ENCODE results near the gene NEU4. TPM values are rescaled to one million over a fixed set of nuclear protein-coding genes. Genes with fewer than 3 reads are reported as not detected.

Gene NEU4
- polyA plus RNA-seq, 1 experiment = not detected

GRCh38 chr2:241852981-241853631, 44.1 kb downstream of the NEU4 start:
- ChIA-PET POLR2A (interaction anchor here (0.6 kb wide), 1 partner anchor 169 kb away, joined by 3 read pairs; no protein-coding TSS in a partner anchor), CTCF (no interaction called here)
- DNase-seq (ENCODE audit: low read depth, low spot score) = no peak
- Histone ChIP-seq H3K9me3 (ENCODE audit: control insufficient read depth, insufficient read depth, low read length) (peaks cover 3% of the 10 kb centered on the region; the same call in 1 of the 2 replicates), H3K4me3 (ENCODE audit: low read depth, low read length) (no peak overlapping the region), H3K27ac (ENCODE audit: low read depth, low read length) (no peak overlapping the region), H3K27me3 (ENCODE audit: control insufficient read depth, insufficient read depth, low read length) (peaks cover 3% of the 10 kb centered on the region)
- TF ChIP-seq CTCF (IDR thresholded peaks at IDR 0.05; ENCODE audit: low read depth, low read length) = no peak

DNA sequence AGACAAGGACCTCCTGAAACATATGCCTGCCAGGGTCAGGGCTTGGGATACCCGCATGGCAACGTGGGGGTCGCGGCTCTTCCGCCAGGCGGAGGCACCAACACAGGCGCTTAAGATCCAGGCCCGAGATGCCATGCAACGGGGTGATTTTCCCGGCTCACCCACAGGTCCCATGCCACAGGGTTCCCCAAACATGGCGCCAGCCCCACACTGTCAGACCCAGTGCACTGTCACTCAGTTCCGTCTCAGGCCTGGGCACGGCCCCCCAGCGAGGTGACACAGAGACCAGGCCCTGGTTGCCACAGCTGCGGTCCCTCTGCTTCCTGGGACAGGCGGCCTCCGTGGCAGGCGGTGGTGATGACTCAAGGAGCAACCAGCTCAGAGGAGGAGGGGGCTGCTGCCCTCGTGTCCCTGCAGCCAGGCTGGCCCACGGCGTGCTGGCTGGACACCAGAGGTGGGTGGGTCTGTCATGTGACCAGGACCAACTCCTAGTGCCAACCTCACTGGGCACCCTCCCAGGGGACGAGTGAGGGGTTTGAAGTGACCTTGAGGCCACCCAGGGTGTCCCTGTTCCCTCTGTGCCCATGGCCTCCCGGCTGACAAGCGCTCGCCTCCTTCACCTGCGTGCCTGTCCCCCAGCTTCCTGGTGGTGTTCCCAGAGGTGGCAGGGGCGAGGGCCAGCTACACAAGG, 44.8 kb downstream of the NEU4 start:
- no peak for TF ChIP-seq CTCF (IDR thresholded peaks at IDR 0.05; ENCODE audit: low read depth, low read length)
- Histone ChIP-seq H3K4me3 (ENCODE audit: low read depth, low read length) (no peak overlapping the region), H3K9me3 (ENCODE audit: control insufficient read depth, insufficient read depth, low read length) (peaks cover 3% of the 10 kb centered on the region; the same call in 1 of the 2 replicates), H3K27me3 (ENCODE audit: control insufficient read depth, insufficient read depth, low read length) (peaks cover 3% of the 10 kb centered on the region), H3K27ac (ENCODE audit: low read depth, low read length) (no peak overlapping the region)
- no peak for DNase-seq (ENCODE audit: low read depth, low spot score)
- POLR2A ChIA-PET = no interaction called here
- CTCF ChIA-PET = no interaction called here

GRCh38 chr2:241854342-241855244, 45.6 kb downstream of the NEU4 start:
- Histone ChIP-seq H3K9me3 (ENCODE audit: control insufficient read depth, insufficient read depth, low read length) (peaks cover 3% of the 10 kb centered on the region; the same call in 1 of the 2 replicates), H3K27ac (ENCODE audit: low read depth, low read length) (no peak overlapping the region), H3K27me3 (ENCODE audit: control insufficient read depth, insufficient read depth, low read length) (peaks cover 6% of the 10 kb centered on the region), H3K4me3 (ENCODE audit: low read depth, low read length) (no peak overlapping the region)
- DNase-seq (ENCODE audit: low read depth, low spot score) = no peak
- TF ChIP-seq CTCF (IDR thresholded peaks at IDR 0.05; ENCODE audit: low read depth, low read length) = no peak
- ChIA-PET CTCF (no interaction called here), POLR2A (no interaction called here)

- peaks cover 3% of the 10 kb centered on the region; the same call in 1 of the 2 replicates for H3K9me3 ChIP-seq (ENCODE audit: control insufficient read depth, insufficient read depth, low read length)
- POLR2A ChIA-PET = no interaction called here
- peaks cover 6% of the 10 kb centered on the region for H3K27me3 ChIP-seq (ENCODE audit: control insufficient read depth, insufficient read depth, low read length)
- TF ChIP-seq CTCF (IDR thresholded peaks at IDR 0.05; ENCODE audit: low read depth, low read length) = no peak
- no peak for DNase-seq (ENCODE audit: low read depth, low spot score)
- no peak overlapping the region for H3K27ac ChIP-seq (ENCODE audit: low read depth, low read length)
- CTCF ChIA-PET = no interaction called here
- H3K4me3 ChIP-seq (ENCODE audit: low read depth, low read length) = no peak overlapping the region
Observed at GRCh38 chr2:241855245-241855887, 46.4 kb downstream of the NEU4 start.

Measured in AG04450 (cell line).